Mesodermal cell (in vitro differentiated cells): ENCODE measurements around the gene PPP1R9A.

ENCODE experiments used
- H3K27ac ChIP-seq: 2 replicates; pipeline ENCODE4 v1.7.0; 2013; ENCODE audit warnings: mild to moderate bottlenecking, low read depth, low read length, moderate library complexity; ENCODE audit not compliant: severe bottlenecking
- H3K36me3 ChIP-seq: 2 replicates; pipeline ENCODE4 v1.7.1; 2013; ENCODE audit warnings: mild to moderate bottlenecking, low read length, moderate library complexity; ENCODE audit not compliant: control insufficient read depth, insufficient read depth
- H3K4me1 ChIP-seq: one replicate; pipeline ENCODE4 v1.7.1; 2013; ENCODE audit warnings: mild to moderate bottlenecking, low read length; ENCODE audit not compliant: insufficient read depth, control insufficient read depth, poor library complexity, severe bottlenecking
- H3K4me3 ChIP-seq: 2 replicates; pipeline ENCODE4 v1.7.0; 2013; ENCODE audit warnings: low read length, control low read depth, mild to moderate bottlenecking; ENCODE audit not compliant: insufficient read depth, poor library complexity, severe bottlenecking; ENCODE audit errors: extremely low read depth
- H3K9me3 ChIP-seq: 2 replicates; pipeline ENCODE4 v1.7.1; 2013; ENCODE audit warnings: mild to moderate bottlenecking, low read length, moderate library complexity; ENCODE audit not compliant: control insufficient read depth
- WGBS, 2 experiments: methylation state at CpG; one replicate each; pipeline ENCODE4 v1.1.5; 2013; ENCODE audit warnings: missing lambda C conversion rate in 2 of 2; ENCODE audit not compliant: insufficient coverage in 2 of 2; 5-methylcytosine and 5-hydroxymethylcytosine counted together

The PPP1R9A gene

DNA sequence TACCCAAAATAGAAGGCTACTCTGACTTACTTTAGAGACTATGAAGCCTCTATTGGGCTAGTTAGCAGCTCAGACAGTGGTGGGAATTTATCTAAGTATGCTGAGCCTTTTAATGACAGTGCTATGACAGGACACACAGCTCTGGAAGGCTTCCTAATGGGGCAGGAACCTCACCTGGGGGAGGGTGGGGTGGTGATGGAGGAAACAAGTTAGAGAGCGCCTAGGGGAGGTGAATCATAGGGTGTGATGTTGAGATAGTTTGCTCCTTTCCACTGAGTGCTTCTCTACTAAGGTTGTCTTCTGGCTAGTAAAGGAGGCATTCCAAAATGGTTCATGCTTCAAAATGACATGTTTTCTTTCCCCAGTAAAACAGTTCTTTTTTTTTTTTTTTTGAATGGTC is 42.1 kb downstream of the PPP1R9A start:
- H3K36me3 ChIP-seq: no peaks in the 10 kb centered on the region
- no peak overlapping the region for H3K4me3 ChIP-seq
- WGBS, 2 experiments: 88 to 100% methylated on average over 1 of the region's 1 CpG

DNA sequence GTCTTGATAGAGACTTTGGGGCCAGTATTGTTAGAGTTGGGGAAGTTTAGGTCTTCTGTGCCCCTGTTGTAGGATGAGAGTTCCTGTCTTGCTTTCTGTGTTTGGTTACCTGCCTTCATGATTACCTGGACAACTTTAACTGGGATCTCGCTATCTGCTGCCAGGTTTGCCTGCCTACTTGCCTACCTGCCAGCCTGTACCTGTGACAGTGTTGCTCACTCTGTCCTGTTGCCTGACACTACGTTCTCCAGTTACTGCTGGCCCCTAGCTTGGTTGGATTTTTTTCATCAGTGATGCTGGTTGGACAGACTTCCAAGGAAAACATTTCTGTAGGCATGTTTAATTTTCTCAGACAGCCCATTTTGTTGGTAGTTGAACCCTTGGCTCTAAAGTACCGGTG is 48.4 kb downstream of the PPP1R9A start:
- no peaks in the 10 kb centered on the region for H3K36me3 ChIP-seq
- H3K4me1 ChIP-seq: no peaks in the 10 kb centered on the region
- H3K9me3 ChIP-seq: no peaks in the 10 kb centered on the region
- 92 to 95% methylated on average over 2 to 3 of the region's 3 CpGs for WGBS, 2 experiments
- no peak overlapping the region for H3K27ac ChIP-seq
- H3K4me3 ChIP-seq: no peak overlapping the region

More for the DNA sequence above, 42.1 kb downstream of the PPP1R9A start:
- Histone ChIP-seq H3K27ac (no peak overlapping the region), H3K4me1 (peaks cover 2% of the 10 kb centered on the region), H3K9me3 (no peaks in the 10 kb centered on the region)

DNA sequence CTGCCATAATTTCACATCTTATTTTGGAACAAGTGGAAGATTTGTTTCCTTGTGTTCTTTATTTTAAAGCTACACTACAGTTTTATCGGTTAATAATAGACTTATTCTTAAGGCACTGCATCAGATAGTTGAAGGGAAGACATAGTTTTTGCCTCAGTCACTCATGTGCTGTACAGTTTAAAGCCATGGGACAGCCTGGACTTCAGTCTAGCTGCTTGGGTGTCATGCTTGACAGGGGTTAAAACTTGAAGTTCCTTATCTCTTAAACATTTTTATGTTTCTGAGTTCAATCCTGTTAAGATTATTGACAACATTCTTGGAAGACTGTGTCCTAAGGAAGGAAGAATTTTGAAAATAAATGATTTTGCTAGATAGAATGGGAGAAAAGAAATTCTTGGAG is 49.7 kb downstream of the PPP1R9A start:
- 80 to 83% methylated on average over 1 of the region's 1 CpG for WGBS, 2 experiments
- Histone ChIP-seq H3K9me3 (no peaks in the 10 kb centered on the region), H3K27ac (no peak overlapping the region), H3K4me3 (no peak overlapping the region), H3K4me1 (no peaks in the 10 kb centered on the region), H3K36me3 (no peaks in the 10 kb centered on the region)

DNA sequence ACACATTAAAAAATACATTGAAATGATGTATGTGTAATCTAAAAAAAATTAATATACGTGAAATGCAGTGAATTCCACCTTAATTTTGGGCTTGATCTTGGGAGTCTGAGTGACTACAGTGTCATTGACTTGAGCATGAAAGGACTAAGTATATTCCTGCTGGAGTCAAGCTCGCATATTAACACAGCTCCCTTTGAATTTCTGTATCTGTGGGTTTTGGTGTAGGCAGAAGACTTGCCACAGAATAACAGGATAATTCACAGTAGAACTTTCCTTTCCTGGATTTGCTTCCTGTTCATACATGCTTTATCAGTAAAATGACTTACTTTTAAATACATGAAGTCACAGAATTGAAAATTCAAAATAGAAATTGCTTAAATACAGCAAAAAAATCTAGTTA is 55.3 kb downstream of the PPP1R9A start:
- H3K27ac ChIP-seq: no peak overlapping the region
- no CpG with 5 or more reads among the region's 2 CpGs for WGBS, 2 experiments
- H3K4me3 ChIP-seq: no peak overlapping the region
- H3K4me1 ChIP-seq: no peaks in the 10 kb centered on the region
- no peaks in the 10 kb centered on the region for H3K36me3 ChIP-seq
- no peaks in the 10 kb centered on the region for H3K9me3 ChIP-seq

DNA sequence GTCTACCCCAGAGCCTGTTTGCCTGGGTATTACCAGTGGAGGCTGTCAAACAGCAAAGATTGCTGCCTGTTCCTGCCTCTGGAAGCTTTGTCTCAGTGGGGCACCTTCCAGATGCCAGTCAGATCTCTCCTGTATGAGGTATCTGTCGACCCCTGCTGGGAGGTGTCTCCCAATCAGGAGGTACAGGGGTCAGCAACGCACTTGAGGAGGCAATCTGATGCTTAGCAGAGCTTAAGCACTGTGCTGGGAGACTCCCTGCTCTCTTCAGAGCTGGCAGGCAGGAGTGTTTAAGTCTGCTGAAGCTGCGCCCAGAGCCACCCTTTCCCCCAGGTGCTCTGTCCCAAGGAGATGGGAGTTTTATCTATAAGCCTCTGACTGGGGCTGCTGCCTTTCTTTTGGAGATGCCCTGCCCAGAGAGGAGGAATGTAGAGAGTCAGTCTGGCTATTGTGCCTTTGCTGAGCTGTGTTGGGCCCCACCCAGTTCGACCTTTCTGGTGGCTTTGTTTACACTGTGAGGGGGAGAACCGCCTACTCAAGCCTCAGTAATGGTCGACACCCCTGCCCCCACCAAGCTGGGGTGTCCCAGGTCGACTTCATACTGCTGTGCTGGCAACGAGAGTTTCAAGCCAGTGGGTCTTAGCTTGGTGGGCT is 62.2 kb downstream of the PPP1R9A start:
- no peak overlapping the region for H3K4me3 ChIP-seq
- 63 to 86% methylated on average over 4 to 5 of the region's 8 CpGs for WGBS, 2 experiments
- H3K9me3 ChIP-seq: no peaks in the 10 kb centered on the region
- no peaks in the 10 kb centered on the region for H3K4me1 ChIP-seq
- H3K27ac ChIP-seq: no peak overlapping the region
- H3K36me3 ChIP-seq: no peaks in the 10 kb centered on the region

DNA sequence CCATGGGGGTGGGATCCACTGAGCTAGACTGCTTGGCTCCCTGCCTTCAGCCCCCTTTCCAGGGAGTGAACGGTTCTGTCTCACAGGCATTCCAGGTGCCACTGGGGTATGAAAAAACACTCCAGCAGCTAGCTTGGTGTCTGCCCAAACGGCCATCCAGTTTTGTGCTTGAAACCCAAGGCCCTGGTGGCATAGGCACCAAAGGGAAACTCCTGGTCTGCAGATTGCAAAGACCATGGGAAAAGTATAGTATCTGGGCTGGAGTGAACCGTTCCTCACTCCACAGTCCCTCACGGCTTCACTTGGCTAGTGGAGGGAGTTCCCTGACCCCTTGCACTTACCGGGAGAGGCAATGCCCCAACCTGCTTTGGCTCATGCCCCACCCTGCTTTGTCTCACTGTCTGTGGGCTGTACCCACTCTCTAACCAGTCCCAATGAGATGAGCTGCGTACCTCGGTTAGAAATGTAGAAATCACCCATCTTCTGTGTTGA is 62.7 kb downstream of the PPP1R9A start:
- H3K9me3 ChIP-seq: no peaks in the 10 kb centered on the region
- no peak overlapping the region for H3K27ac ChIP-seq
- H3K4me1 ChIP-seq: no peaks in the 10 kb centered on the region
- WGBS, 2 experiments: 89 to 91% methylated on average over 4 to 5 of the region's 7 CpGs
- no peaks in the 10 kb centered on the region for H3K36me3 ChIP-seq
- H3K4me3 ChIP-seq: no peak overlapping the region

DNA sequence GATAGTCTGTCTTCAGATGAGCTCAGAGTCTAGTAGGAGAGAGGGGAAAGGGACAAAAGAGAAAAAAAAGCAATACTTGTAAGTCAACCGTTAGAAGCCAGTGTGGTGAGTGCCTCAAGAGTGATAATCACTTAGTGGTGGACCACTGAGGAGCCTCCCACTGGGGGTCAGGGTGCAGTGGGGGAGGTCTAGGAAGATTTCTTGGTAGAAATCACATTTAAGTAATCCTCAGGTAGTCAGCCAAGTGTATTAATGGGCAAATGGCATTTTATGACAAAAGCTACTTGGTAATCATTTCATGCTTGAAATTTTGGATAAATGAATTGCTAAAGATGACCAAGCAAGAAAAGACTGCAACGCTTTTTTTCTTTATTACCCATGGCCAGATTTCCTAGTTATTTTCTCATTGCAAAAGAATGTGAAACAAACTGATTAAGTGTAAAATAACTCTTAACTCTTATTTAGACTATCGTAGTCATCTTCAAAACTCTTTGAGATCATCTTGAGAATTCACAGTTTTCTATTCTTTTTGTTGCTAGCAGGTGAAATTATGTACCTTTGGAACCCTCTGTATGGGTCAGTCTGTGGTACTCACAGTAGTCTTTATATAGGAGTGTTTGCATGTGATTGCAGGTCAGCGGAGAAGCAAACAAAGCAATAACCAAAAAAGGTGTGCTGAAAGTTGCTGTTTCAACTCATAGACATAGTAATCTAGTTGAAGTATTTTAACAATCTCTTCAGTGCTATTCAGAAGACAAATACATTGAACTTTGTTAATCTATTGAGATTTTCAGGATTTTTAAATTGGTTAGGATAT is 63.9 kb downstream of the PPP1R9A start:
- no peak overlapping the region for H3K4me3 ChIP-seq
- no peaks in the 10 kb centered on the region for H3K9me3 ChIP-seq
- H3K36me3 ChIP-seq: no peaks in the 10 kb centered on the region
- no peaks in the 10 kb centered on the region for H3K4me1 ChIP-seq
- no peak overlapping the region for H3K27ac ChIP-seq
- 80 to 86% methylated on average over 1 to 2 of the region's 4 CpGs for WGBS, 2 experiments

DNA sequence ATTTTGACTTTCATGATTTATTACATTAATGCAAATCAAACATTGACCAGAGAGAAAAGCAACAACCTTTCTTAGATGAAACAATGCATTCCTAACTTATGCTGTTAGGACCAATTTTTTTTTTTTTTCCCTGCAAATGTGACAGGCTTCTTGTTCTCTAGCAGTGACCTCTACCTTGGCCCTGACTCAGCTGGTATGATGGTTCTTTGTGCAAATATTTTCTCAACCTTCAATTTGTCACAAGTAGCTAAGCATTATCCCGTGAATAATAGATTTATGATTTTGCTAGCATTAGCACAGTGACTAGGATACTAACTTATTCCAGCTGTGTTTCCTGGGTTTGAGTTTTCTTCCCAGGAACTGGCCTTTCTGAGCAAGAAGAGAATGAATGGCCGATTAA is 64.9 kb downstream of the PPP1R9A start:
- no peaks in the 10 kb centered on the region for H3K36me3 ChIP-seq
- no peak overlapping the region for H3K27ac ChIP-seq
- H3K4me3 ChIP-seq: no peak overlapping the region
- no peaks in the 10 kb centered on the region for H3K9me3 ChIP-seq
- no peaks in the 10 kb centered on the region for H3K4me1 ChIP-seq
- WGBS, 2 experiments: 90 to 100% methylated on average over 1 to 2 of the region's 2 CpGs

DNA sequence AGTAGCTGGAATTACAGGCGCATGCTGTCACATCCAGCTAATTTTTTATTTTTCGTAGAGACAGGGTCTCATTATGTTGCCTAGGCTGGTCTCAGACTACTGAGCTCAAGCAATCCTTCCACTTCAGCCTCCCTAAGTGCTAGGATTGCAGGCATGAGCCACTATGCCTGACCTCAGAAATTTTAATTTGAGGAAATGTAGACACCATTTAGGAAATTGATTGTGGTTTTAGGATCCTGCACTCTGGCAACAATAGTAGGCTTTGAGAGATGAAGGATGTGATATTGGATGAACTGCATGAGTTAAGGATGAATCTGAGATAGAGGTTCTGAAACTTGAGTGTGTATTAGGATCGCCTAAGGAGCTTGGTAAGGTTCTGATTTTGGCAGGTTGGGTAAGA is 66.5 kb downstream of the PPP1R9A start:
- WGBS, 2 experiments: 83 to 95% methylated on average over 2 to 3 of the region's 3 CpGs

DNA sequence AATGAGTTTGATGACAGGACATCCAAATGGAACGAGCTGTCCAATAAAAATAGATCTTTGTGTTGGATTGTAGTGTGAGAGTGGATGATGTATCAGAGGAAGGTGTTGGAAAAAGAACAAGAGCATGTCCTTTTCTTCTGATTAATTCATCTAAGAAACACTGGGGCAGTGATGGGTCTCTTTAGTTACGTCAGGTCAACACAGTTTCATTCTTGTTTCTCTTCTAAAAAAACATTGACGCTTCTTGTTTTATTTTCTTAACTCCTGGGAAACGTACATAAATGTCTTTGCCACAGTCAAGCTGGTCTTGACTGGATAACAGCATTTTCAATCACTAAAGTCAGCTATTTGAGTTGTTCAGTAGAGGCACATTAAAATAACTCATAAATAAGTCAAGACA is 67.0 kb downstream of the PPP1R9A start:
- 86 to 95% methylated on average over 3 to 4 of the region's 4 CpGs for WGBS, 2 experiments

More for the DNA sequence above, 66.5 kb downstream of the PPP1R9A start:
- H3K4me1 ChIP-seq: no peaks in the 10 kb centered on the region
- H3K36me3 ChIP-seq: no peaks in the 10 kb centered on the region
- H3K27ac ChIP-seq: no peak overlapping the region
- H3K9me3 ChIP-seq: no peaks in the 10 kb centered on the region
- H3K4me3 ChIP-seq: no peak overlapping the region

DNA sequence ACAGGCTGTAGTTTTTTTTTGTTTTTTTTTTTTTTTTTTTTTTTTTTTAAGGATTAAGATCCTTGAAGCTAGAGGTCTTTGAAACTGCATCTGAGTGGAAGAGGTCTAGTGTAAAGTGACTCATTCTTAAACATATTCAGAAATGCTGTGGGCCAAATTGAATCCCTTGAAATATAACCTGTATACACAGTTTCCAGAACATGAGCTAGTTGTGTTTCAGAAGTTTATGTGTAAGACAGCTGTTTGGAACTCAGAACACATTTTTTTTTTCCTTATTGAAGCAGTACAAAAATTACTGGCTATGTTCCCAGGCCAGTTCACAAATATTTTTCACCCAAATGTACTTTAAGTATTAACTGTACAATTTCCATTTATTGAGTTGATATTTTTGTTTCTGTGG is 67.9 kb downstream of the PPP1R9A start:
- Histone ChIP-seq H3K36me3 (no peaks in the 10 kb centered on the region), H3K4me3 (no peak overlapping the region), H3K27ac (no peak overlapping the region), H3K4me1 (no peaks in the 10 kb centered on the region), H3K9me3 (no peaks in the 10 kb centered on the region)

More for the DNA sequence above, 67.0 kb downstream of the PPP1R9A start:
- H3K36me3 ChIP-seq: no peaks in the 10 kb centered on the region
- H3K4me3 ChIP-seq: no peak overlapping the region
- no peaks in the 10 kb centered on the region for H3K9me3 ChIP-seq
- no peak overlapping the region for H3K27ac ChIP-seq
- no peaks in the 10 kb centered on the region for H3K4me1 ChIP-seq
